Measurements from ENCODE around the gene NGLY1.

Gene NGLY1

DNA sequence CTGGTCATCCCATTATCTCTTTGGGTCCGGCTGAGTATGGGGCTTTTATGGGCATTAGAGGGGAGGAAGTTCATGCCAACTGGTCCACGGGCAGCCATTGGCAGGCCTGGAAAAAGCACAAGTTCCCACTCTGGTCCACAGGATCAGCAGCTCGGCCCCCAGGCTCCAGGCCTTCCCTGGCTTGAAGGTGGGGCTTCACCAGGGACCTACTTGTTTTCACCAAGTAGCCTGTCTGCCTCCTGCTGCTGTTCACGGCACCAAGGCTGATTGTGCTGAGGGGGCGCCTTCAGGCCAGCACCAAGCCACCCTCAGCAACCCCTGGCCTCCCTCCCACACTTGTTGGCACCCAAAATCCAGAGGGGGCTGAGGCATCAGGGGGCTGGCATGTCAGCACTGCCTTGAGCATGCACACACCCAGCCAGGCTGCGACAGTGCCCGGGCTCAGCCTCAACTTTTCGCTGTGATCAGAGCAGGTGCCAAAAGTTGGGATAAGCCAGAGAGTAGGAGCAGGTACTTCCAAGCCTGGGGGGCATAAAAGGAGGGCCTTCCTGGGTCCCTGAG is 109.4 kb downstream of the NGLY1 start:
- Histone ChIP-seq H3K27ac (ENCODE audit: insufficient read depth in 1 of 2, low read depth in 1 of 2, low read length in 2 of 2, poor library complexity in 1 of 2, severe bottlenecking in 2 of 2) (no peak overlapping the region), H3K4me3 (ENCODE audit: control insufficient read depth in 1 of 7, extremely low read depth in 1 of 7, insufficient read depth in 4 of 7, low read depth in 2 of 7, low read length in 6 of 7) (no peak overlapping the region), H3K36me3 (ENCODE audit: control insufficient read depth in 4 of 4, insufficient read depth in 4 of 4, low read length in 3 of 4) (peaks cover 0 to 3% (median 0%) of the 10 kb centered on the region in 4 experiments), H3K4me1 (ENCODE audit: control extremely low read depth in 1 of 4, control insufficient read depth in 4 of 4, insufficient read depth in 4 of 4, low read length in 3 of 4) (peaks cover 0 to 1% (median 0%) of the 10 kb centered on the region in 4 experiments), H3K27me3 (replicated peaks in 2 of 5; ENCODE audit: control insufficient read depth in 4 of 5, insufficient read depth in 5 of 5, low read length in 4 of 5) (no peaks in the 10 kb centered on the region), H3K9me3 (ENCODE audit: control extremely low read depth in 1 of 5, control insufficient read depth in 4 of 5, insufficient read depth in 2 of 5, low read depth in 1 of 5, low read length in 4 of 5) (peaks cover 0 to 15% (median 11%) of the 10 kb centered on the region in 5 experiments)
- CTCF ChIA-PET: interaction anchor here (0.8 to 1.7 kb wide), 2 partner anchors 15 to 183 kb away, joined by 3 to 4 read pairs; no protein-coding TSS in a partner anchor
- POLR2A ChIA-PET: no interaction called here
- no peak for DNase-seq
- WGBS (ENCODE audit: insufficient coverage): 85% methylated on average over 7 of the region's 8 CpGs
